ENCODE measurements around the gene MZT2A.
"Not testable (repeated sequence)": the region's sequence is repeated elsewhere in the genome, so short reads cannot be mapped to it uniquely, and the experiment has no call there.

MZT2A gene, protein sequence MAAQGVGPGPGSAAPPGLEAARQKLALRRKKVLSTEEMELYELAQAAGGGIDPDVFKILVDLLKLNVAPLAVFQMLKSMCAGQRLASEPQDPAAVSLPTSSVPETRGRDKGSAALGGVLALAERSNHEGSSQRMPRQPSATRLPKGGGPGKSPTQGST

DNA sequence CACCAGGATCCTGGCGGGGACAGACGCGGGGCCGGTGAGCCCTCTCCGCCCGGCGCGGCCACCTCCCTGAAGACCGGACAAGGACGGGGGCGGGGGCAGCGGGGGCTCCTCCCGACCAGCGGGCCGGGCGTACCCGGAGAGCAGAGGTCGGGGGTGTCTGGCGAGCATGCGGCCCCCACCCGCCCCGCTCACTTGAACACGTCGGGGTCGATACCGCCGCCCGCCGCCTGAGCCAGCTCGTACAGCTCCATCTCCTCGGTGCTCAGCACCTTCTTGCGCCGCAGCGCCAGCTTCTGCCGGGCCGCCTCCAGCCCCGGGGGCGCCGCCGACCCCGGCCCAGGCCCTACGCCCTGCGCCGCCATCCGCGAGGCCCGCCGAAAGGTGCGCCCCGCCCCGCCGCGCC lies at the start of gene MZT2A:
Gene MZT2A, minus strand, starts transcription at position 383 of the 403 bp plus-strand sequence. Its CDS starts 21 bp downstream, at position 362.
- DNase-seq = not testable (repeated sequence)

DNA sequence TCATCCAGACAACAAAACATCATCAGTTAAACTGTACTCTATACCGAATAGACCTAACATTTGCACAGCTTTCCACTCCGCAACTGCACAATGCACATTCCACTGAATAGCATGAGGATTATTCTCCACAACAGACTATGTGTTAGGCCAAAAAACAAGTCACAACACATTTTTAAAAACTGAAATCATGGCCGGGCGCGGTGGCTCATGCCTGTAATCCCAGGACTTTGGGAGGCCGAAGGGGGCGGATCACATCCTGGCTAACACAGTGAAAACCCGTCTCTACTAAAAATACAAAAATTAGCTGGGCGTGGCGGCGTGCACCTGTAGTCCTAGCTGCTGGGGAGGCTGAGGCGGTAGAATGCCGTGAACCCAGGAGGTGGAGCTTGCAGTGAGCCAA lies 46.7 kb upstream of the MZT2A start:
- peak; percentile 36 for DNase-seq

DNA sequence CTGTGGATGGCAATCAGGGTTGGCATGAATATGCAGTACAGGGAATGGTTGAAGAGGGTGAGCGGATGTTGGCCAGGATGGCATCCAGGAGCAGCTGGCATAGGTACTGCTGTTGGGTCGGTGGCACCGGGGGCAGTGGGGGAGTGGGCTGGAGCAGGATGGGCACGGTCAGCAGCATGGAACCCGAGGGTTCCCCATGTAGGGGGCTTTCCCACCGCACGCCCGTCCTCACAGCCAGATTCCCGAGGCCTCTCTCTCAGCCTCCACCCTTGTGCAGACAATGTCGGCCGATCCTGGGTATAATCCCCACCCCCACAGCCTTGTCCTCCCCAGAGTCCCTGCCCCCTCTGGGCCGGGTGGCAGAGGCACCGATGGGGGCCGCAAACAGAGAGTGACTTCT lies 44.6 kb upstream of the MZT2A start:
- DNase-seq = peak; percentile 34

DNA sequence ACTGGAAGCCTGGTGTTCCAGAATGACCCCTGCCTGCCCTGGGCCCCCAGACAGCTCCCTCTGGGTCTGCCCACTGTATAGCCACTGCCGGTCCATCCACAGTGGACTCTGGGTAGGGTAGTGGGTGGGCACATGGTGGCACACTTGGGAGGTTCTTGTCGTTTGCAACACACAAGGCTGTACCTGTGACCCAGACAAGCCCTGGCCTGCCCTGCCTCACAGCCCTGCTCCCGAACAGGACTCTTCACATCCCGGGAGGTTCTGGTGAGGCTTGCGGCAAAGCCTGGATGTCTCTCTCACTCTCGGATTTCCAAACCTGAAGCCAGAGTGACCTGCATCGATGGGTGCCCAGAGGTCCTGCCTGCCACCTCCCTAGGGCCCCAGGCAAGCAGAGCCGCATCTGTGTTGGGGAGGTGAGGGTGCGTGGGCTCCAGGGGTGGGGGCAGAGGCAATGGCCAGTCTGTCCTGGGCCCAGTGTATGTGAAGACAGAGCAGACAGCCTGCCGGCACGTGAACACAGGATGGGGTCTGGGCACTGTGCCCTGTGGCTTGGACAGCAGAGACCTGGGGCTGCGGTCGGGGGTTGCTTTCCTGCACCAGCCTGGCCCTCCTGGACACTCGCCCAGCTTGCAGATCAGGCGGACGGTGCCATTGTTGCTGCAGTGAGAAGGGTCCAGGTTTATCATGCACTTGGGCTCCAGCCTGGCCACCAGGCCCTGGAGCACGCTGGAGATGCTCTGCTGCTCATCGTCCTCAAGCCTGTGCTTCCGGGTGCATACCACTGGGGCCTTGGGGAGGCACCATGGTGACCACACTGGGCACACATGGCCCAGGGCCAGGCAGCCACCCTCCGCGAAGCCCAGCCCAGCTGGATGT lies 44.0 kb upstream of the MZT2A start:
- peak; percentile 46 for DNase-seq

DNA sequence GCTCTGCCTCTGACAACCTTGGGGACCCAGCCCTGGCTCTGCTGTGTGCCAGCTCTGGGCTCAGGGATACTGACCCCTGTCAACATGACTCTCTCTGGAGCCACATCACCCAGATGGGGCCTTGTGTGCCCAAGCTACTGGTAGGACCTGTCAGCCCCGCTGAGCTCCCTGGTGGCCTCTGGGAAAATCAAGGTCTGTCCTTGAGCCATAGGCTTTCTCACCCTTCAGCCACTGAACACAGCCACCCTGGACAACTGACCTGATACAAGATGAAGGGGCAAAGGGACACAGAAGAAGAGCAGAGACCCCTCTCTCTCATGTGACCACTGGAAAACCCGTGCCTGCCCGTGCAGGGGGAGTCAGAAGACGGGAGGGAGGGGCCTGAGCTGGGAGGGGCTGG lies 43.3 kb upstream of the MZT2A start:
- DNase-seq = peak; percentile 45

DNA sequence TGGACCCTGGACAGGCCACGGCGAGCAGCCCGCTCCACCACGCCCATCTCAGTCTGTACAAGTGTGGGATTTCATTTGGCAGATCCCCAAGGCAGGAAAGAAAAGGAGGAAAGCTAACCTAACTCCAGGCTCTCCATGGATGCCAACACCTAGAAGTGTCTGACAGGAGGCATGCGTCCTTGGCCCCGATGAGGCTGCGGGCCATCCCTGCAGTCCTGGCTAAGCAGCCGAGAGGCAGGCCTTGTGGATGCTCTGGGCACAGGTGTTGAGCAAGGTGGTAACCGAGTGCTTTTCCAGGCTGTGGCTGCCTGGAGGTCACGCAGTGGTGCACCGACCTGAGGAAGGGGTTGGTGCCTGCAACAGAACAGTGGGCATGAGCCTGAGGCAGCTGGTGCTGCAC lies 42.8 kb upstream of the MZT2A start:
- DNase-seq = not testable (repeated sequence)

DNA sequence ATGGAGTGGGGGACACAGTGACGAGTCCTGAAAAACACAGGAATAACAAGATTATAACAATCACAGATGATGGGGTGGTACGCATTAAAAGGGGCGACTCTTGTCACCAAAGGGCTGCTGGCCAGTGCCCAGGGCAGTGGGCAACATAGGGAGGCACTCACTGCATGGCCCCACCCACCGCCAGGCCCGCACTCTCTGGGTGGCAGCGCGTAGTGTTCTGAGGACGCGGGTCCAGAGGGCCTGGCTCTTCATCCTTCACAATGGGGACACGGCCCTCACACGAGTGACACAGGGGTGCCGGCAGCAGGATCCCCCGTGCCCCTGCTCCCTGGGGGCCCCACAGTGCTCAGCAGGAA lies 42.1 kb upstream of the MZT2A start:
- not testable (repeated sequence) for DNase-seq

DNA sequence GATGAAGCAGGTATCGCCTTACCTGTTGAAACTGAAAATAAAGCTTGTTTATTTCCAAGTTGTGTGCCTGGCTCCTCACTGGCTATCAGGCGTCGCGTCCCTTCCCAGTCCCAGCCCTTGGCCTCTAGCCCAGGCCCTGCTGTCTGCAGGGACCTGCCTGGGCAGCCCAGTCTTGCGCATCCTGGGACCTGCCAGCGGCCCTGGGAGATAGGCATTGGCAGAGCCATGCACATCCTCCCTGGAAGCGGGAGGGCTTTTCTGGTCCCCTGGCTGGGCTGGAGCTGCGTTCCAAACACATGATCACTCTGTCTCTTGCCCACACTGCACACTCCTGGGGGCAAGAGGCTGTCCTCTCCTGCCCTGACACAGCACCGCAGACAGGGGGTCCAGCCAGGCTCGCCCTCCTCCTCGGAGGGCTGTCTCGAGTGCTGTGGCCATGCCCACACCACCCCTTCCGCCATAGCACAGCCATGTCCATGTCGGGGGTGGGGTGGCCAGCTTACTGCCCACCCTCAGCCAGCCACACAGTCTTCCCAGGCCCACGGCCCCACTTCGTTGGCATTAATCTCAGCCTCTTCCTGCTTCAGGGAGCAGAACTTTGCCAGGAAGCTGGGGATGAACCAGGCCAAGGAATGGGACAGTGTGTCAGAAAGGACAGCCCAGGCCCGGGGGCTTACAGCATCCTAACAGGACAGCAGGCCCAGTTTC lies 41.6 kb upstream of the MZT2A start:
- DNase-seq = peak; percentile 43

DNA sequence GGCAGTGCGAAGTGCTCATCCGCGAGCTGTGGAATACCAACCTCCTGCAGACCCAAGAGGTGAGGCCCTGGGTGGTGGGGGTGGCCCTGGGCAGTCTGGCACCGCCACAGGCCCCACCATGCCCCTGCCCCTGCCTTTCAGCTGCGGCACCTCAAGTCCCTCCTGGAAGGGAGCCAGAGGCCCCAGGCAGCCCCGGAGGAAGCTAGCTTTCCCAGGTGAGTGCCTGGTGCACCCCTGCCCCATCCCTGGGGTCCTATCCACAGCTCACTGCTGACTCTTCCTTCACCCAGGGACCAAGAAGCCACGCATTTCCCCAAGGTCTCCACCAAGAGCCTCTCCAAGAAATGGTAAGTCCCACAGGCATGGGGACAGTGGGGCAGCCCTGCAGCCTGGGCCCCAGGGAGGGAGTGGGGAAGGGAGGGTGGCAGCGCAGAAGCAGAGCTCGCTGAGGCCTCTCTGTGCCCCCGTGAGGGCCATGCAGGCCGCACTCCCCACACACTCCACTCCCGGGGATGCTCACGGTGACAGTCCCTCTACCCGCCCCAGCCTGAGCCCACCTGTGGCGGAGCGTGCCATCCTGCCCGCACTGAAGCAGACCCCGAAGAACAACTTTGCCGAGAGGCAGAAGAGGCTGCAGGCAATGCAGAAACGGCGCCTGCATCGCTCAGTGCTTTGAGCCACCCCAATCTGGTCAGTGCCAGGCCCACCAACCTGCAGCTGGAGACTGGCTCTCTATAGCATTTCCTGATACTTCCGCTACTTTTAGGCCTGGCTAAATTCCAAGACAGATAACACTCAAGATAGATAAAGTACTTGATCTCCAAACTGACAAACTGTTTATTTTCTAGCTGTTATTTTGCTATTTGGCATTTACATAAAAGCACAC lies 40.8 kb upstream of the MZT2A start:
- DNase-seq = peak; percentile 17

DNA sequence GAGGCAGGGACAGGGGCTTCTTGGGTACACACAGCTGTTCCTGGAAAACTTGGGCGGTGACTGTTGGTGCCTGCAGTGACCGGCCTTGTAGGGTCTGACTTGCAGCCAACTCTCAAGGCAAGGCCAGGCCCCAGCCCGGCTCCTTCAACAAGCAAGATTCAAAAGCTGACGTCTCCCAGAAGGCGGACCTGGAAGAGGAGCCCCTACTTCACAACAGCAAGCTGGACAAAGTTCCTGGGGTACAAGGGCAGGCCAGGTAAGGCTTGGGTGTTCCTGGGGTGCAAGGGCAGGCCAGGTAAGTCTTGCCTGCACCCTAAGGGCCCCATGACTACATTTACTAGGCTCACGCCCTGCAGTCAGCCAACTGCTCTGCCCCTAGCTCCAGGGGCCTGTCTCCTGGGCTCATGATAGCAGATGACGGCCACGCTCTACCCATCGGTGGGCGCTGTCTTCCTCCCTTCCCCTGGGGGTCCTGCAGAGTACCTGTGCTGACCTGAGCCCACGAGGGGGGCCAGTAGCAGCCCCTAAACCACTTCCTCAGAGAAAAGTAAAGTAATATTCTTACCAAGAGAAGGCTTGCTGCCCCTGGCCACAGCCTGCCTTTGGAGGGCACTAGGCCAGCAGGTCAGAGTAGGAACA lies 39.5 kb upstream of the MZT2A start:
- peak; percentile 12 for DNase-seq

DNA sequence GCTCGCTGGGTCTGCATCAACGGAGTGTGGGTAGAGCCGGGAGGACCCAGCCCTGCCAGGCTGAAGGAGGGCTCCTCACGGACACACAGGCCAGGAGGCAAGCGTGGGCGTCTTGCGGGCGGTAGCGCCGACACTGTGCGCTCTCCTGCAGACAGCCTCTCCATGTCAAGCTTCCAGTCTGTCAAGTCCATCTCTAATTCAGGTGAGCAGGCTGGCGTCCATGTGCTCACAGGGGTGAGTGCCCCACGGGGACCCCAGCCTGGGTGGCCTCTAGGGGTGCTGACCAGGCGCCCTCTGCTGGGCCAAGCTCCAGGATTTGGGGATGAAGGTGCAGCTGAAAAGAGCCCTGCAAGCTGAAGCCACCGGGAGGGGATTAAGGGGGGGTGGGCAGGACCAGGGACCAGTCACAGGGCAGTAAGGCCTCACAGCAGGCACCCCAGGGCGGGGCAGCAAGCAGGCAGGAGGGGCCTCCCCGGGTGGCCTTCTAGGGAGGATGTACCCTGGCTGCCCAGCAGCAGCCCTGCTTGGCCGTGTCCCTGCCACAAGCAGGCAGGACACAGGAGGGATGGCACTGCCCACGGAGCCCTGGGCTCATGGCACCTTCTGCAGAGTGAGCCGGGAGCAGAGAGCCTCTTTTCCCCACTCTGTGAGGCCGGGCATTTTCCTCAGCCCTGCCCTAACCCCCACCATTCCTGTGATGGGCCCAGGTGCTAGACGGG lies 38.6 kb upstream of the MZT2A start:
- DNase-seq = peak; percentile 40

DNA sequence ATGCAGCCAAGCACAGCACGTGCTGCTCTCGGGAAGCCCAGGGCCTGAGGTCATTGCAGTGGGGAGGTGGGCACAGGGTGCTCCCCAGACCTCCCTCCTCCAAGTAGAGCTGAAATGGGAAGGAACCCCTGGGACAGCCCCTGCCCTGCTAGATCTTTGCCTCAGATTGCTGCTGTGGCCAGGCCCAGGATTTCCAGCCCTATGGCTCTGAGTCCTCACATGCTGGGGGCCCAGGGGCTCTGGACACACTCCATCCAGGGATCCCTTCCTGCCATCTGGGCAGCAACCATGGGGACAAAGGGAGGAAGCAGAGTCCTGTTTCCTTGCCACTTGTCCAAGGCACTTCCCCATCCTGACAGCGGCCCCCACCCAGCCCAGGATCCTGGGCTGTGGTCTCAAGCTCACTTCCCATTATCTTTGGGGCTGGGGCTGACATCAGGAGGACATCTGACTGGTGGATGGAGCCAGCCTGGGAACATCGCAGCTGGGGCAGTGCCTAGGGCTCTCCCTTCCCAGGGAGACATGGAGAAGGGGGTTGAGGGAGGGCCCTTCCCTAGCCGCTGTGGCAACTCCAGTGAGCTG lies 37.8 kb upstream of the MZT2A start:
- DNase-seq = peak; percentile 27

DNA sequence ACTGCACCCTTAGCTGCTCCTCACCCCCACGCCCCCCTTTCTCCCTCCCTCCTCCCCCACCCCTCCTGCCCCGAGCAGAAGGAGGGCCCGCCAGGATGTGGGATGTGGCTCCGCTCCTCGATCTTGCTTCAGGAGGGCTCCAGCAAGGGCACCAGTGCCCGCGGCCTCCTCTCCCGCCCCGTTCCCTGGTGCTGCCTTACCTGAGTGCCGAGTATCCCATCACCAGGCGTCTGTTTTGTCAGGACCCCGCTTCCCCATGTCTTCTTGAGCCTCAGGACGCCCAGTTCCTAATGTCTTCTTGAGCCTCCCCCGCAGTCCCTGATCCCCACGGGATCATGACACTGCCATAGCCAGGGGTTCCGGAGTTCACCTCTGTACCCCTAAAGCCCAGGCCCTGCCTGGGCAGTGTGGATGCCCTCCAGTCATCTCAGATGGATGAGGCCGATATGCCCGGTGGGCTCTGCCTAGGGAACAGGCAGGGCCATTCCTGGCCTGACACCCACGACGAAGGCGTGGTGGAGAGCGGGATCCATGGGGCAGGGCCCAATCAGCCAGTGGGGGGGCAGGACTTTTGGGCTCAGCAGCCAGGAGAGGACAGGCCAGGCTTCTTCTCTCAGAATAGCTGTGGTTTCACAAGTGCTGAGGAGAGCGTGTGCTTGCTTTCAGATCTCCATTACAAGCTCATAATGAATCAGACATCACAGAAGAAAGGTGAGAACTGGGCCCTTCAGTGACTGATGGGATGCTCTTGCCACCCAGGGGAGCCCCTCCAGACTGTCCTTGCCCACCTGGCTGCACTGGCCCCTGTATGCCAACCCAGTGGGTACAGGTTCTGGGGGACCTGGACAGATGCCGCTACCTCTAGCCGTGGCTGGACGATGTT lies 37.0 kb upstream of the MZT2A start:
- peak; percentile 50 for DNase-seq

DNA sequence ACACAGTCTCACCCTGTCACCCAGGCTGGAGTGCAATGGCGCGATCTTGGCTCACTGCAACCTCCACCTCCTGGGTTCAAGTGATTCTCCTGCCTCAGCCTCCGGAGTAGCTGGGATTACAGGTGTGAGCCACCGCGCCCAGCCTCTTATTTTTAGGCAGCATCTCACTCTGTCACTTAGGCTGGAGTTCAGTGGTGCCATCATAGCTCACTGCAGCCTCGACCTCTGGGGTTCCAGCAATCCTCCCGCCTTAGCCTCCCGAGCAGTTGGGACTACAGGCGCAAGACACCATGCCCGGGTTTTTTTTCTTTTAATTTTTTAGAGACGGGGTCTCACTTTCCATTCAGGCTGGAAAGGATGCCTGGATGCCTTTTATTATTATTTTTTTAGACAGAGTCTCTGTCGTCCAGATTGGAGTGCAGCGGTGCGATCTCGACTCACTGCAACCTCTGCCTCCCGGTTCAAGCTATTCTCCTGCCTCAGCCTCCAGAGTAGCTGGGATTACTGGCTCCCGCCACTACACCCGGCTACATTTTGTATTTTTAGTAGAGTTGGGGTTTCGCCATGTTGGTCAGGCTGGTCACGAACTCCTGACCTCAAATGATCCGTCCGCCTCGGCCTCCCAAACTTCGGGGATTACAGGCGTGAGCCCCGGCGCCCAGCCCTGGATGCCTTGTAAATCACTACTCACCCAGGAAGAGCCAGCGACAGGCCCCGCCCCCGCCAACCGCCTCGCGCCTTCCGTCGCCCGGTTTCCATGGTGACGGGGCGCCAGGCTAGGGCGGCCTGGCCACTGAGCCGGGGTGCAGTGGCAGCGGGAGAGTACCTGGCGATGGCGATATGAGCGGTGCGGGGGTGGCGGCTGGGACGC lies 35.2 kb upstream of the MZT2A start, which contains the start of gene CCDC74A:
Gene CCDC74A, plus strand, starts transcription at position 758 of the 871 bp plus-strand sequence. Its CDS starts 83 bp downstream, at position 841.
- DNase-seq = peak; percentile 75

DNA sequence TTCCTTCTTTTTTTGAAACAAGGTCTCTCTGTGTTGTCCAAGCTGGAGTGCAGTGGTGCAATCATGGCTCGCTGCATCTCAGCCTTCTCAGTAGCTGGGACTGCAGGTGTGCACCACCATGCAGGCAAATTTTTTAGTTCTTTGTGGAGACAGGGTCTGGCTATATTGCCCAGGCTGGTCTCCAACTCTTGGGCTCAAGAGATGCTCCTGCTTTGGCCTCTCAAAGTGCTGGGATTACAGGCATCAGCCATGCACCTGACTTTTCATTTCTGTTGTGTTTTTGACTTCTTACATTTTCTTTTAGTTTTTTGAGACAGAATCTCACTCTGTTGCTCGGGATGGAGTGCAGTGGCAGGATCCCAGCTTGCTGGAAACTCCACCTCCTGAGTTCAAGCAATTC lies 33.1 kb upstream of the MZT2A start:
- peak; percentile 13 for DNase-seq

DNA sequence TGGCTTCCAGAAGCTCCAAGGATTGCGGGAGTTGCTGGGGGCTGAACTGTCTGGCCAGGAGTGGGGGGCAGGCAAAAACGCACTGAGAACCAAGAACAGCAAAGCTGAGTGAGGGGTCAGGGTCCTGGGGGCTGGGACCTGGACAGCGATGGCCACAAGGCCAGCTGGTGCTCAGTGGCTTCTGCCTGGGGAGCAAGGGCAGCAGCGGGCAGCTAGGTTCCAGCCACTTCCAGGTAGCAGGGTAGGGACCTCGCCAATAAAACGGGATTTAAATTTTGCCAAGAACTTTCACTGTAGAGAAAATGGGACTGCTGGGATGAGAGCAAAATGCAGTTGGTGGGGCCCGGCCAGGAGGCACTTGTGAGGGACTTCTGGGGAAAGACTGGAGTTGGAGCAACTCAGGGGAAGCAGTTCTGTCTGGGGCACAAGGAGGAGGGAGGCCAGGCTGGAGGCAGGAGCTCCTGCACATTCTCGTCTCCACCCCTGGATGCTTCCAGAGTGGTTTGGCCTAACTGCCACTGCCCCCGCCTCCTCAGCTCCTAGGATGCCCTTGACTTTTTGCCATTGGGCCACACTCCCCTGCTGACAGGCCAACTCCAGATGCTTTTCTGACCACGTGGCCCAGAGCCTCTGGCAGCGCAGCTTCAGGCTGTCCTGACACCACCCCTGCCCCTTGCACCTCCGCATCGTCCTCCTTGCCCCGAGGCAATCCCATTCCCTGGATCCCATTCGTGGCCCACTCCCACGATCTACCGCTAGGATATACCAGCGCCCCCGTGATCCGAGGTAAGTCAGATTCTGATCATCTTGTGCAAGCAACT lies 30.0 kb upstream of the MZT2A start:
- peak; percentile 55 for DNase-seq

DNA sequence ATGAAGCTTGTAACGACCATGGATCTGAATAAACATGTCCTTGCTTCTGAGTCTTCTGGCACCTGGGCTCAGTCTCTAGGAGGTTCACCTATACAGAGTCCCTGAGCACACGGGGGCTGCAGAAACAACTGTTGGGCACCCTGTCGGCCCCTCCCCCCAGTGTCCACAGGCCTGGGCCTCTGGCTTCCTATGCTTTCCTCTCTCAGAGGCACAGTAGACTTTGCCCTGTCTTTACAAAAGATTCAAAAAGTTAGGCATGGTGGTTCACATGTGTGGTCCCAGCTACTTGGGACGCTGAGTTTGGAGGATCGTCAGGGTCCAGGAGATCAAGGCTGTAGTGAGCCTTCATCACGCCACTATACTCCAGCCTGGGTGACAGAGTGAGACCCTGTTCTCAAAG lies 29.3 kb upstream of the MZT2A start:
- DNase-seq = not testable (repeated sequence)

DNA sequence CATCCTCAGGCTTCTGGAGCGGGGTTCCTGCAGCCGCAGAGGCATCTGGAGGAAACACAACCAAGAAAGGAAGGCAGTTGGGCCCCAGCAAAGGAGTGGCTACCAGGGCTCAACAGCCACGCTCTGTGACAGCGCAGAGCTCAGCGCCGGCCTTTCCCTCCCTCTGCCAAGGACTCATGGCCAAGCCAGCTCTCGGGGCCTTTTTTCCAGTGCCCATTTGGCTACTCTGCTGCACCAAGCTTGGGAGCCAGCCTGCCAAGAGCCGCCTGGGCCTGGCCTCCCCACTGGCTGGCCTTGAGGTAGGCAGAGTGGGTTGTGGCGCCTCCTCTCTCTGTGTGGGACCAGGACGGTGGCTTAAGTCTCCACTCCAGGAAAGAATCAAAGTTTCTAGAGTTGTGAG lies 28.3 kb upstream of the MZT2A start:
- DNase-seq = no peak

Measured in islet precursor cell (in vitro differentiated cells).